ENCODE measurements around the gene PKP3.

Gene PKP3

GRCh38 chr11:453564-453963, 59.6 kb downstream of the PKP3 start:
- Histone ChIP-seq H3K27ac (ENCODE audit: low read depth in 2 of 2, low read length in 2 of 2) (no peak overlapping the region), H3K4me1 (ENCODE audit: control insufficient read depth in 2 of 2, insufficient read depth in 2 of 2, low read length in 2 of 2) (peaks cover 17 to 20% of the 10 kb centered on the region in 2 donors), H3K9me3 (ENCODE audit: control insufficient read depth in 2 of 2, low read length in 2 of 2) (no peaks in the 10 kb centered on the region), H3K4me3 (ENCODE audit: low read length in 2 of 2) (no peak overlapping the region), H3K9ac (ENCODE audit: low read depth in 1 of 2, low read length in 2 of 2) (no peak overlapping the region), H3K27me3 (ENCODE audit: control insufficient read depth in 2 of 2, insufficient read depth in 2 of 2, low read length in 2 of 2) (no peaks in the 10 kb centered on the region), H3K36me3 (ENCODE audit: control insufficient read depth in 2 of 2, insufficient read depth in 2 of 2, low read length in 2 of 2) (peaks cover 8 to 11% of the 10 kb centered on the region in 2 donors)

GRCh38 chr11:454043-454442, 60.0 kb downstream of the PKP3 start:
- Histone ChIP-seq H3K36me3 (ENCODE audit: control insufficient read depth in 2 of 2, insufficient read depth in 2 of 2, low read length in 2 of 2) (peaks cover 8 to 11% of the 10 kb centered on the region in 2 donors), H3K27ac (ENCODE audit: low read depth in 2 of 2, low read length in 2 of 2) (no peak overlapping the region), H3K4me1 (ENCODE audit: control insufficient read depth in 2 of 2, insufficient read depth in 2 of 2, low read length in 2 of 2) (peaks cover 16 to 17% of the 10 kb centered on the region in 2 donors), H3K4me3 (ENCODE audit: low read length in 2 of 2) (no peak overlapping the region), H3K9me3 (ENCODE audit: control insufficient read depth in 2 of 2, low read length in 2 of 2) (no peaks in the 10 kb centered on the region), H3K9ac (ENCODE audit: low read depth in 1 of 2, low read length in 2 of 2) (no peak overlapping the region), H3K27me3 (ENCODE audit: control insufficient read depth in 2 of 2, insufficient read depth in 2 of 2, low read length in 2 of 2) (no peaks in the 10 kb centered on the region)
